T47D (cell line): Measurements from ENCODE around the gene PLEKHA4.
"Not testable (repeated sequence)": the region's sequence is repeated elsewhere in the genome, so short reads cannot be mapped to it uniquely, and the experiment has no call there.

Experiments
- DNase-seq, 2 experiments: peaks; one replicate each; pipeline versions ENCODE4 v3.0.0 to v3.0.0-alpha.2; 2011 to 2012; ENCODE audit warnings: low read depth in 1 of 2, low spot score in 1 of 2
- JUND ChIP-seq: IDR thresholded peaks from 2 replicates; pipeline ENCODE4 v1.6.1; 2012; ENCODE audit warnings: low read depth
- in situ Hi-C: cut with HindIII; loops from 2 replicates; pipeline ENCODE4 v1.10.0; 2016; ENCODE audit warnings: low sequenced_read_pairs, low pct_unique_long_range_greater_than_20kb

PLEKHA4 gene

GRCh38 chr19:48806518-48806817, 61.9 kb downstream of the PLEKHA4 start:
- in situ Hi-C loops, result no loop called here
- no peak for TF ChIP-seq JUND
- peak; percentile 49 to 68 for DNase-seq

- in situ Hi-C loops, result no loop called here
- no peak for DNase-seq
- TF ChIP-seq JUND, result no peak
Observed at GRCh38 chr19:48805452-48805851, 63.0 kb downstream of the PLEKHA4 start.

- in situ Hi-C loops, result no loop called here
- no peak for TF ChIP-seq JUND
- no peak for DNase-seq
Observed at GRCh38 chr19:48804496-48804895, 63.9 kb downstream of the PLEKHA4 start.

- in situ Hi-C loops, result no loop called here
- TF ChIP-seq JUND, result no peak
- no peak for DNase-seq
Observed at GRCh38 chr19:48802623-48803022, 65.8 kb downstream of the PLEKHA4 start.

- no peak for TF ChIP-seq JUND
- no peak for DNase-seq
- in situ Hi-C loops, result no loop called here
Observed at GRCh38 chr19:48799358-48800300, 68.8 kb downstream of the PLEKHA4 start.

DNA sequence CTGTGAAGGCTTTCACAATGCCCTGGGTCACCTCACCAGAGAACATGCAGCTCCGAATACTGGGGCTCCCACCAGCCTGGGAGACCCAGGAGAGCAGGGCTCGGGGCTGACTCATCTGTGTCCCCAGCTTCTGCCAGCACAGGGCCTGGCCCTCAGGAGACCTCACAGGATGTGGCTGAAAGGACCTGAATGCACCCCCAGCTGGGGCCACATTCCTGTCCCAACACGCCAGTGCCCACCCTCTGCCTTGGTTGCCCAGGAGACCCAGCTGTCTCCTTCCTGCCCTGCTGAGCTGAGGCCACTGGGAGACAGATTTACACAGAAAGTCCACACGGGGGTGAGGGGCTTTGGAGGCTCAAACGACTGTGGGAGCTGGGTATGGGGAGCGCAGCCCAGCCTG, 69.5 kb downstream of the PLEKHA4 start:
- in situ Hi-C loops, result no loop called here

DNA sequence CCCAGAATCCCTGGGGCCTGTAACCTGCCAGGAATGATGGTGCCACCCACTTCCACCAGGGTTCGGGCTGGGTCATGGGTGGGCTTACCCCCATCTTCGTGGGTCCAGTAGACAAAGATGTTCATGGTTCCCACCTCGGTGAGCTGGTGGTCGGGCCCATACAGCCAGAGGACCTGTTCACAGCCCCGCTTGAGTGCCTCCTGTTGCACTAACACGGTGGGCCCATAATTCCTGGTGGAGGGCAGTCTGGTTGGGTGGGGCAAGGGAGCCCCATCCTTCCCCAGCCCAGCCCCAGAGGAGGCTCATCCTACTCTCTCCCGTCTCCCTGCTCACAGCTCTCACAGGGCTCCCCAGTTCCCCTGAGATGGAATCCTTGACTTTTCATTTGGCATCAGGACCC, 71.3 kb downstream of the PLEKHA4 start:
- in situ Hi-C loops, result no loop called here
- no peak for DNase-seq
- no peak for TF ChIP-seq JUND

More for the DNA sequence above, 69.5 kb downstream of the PLEKHA4 start:
- TF ChIP-seq JUND, result no peak
- DNase-seq, result no peak

DNA sequence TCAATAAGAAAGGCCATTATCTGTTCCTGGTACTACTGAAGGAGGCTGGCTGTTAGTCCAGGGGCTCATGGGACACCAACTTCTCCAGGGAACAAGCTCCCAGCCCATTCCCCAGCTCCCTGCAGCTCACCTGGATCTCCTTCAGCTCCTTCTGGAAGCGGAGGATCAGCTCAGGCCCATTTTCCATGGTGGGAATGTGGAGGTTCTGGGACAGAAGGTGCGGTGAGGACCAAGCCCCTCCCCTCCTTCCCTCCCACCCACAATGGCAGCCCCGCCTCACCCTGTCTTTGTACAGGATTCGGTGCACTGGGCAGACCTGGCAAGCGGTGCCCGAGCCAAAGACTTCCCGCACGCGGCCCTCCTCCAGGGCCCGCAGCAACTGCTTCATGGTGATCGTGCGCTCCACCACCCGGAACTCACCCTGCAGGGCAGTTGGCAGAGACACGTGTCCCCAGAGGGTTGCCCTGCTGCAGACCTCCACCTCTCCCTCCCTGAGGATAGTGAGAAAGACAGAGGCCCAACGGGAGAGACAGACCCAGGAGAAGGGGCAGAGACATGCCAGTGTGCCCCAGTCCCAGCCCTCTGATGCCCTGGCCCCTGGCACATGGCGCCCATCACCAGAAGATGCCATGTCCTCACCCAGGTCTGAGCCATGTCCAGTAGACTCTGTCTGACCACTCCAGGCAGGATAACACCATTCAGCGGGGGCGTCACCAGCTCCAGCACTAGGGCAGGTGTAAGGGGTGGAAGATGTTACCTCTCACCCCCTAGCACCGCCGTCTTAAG, 71.9 kb downstream of the PLEKHA4 start:
- TF ChIP-seq JUND, result no peak
- in situ Hi-C loops, result no loop called here
- no peak for DNase-seq

DNA sequence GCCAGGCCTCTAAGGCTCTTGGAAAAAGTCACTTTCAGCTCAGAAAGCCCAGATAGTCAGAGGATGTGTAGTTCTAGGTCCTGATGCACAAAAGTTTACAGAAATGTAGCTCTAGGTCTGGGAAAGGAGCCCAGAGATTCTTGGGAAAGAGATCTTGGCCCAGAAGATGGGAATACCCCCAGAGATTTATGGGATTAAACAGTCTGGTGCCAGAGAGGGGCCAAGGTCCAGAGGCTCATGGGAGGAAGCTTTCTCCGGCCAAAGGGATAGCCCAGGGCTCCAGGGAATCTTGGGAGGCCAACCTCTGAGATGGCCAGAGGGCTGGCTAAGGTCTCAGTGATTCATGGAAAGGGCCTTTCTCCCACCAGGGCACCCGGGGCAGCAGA, 72.7 kb downstream of the PLEKHA4 start:
- TF ChIP-seq JUND, result no peak
- in situ Hi-C loops, result no loop called here
- no peak for DNase-seq

DNA sequence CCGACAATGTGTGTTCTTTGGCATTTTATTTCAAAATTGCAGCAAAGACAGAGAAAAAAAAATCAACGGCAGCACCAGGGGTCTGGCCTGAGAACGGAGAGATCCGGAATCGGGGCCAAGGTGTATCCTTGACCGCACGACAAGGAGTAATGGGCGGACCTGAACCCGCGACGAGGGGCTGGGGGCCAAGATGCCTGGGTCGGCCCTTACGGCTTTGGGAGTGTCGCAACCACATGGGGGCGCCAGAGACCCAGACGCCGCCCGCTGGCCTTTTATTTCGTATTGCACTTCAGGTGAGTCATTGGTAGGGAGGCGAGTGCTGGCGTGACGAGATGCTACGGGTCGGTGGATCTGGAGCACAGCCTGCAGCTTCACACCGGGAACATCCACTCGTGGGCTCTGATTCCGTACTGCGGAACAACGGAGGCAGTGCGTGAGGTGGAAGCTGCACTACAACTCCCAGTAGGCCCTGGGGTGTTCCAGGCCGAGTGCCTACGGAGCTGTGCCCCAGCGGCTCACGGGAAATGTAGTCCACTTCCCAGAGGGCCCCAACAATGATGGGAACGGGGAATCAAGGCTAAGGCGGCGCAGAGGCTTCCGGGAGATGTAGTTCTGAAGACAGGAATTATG, 73.2 kb downstream of the PLEKHA4 start:
- DNase-seq, result peak; percentile 78 to 92
- TF ChIP-seq JUND, result no peak
- in situ Hi-C loops, result no loop called here

DNA sequence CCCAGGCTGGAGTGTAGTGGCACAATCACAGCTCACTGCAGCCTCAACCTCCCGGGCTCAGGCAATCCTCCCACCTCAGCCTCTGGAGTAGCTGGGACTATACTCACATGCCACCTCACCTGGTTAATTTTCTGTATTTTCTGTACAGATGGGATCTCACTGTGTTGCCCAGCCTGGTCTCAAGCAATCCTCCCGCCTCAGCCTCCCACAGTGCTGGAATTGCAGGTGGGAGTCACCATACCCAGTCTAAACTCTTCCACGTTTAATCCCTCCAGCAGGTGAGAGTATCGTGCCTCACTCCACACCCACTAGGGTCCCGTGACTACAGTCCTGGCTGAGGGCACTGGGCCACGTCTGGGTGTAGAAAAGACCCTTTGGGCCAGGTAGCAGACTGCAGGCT, 74.1 kb downstream of the PLEKHA4 start:
- no peak for TF ChIP-seq JUND
- in situ Hi-C loops, result no loop called here
- DNase-seq, result no peak

DNA sequence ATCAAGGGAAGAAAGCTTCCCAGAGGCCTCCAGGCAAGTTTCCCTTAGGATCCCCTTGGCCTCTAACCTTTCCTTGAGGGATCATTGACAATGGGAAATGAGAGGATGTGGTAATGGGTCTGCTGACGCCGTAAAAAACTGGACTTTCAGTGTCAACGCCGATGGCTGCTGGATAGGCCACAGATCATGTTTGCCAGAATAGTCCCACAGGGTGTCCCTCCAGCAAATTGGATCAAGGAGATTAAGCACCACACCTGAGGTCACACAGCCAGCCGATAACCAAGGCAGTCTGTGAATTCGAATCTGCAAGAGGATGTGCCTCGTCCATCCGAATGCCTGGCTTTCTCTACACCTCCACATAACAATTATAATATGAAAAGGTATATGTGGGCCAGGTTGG, 75.1 kb downstream of the PLEKHA4 start:
- no peak for DNase-seq
- in situ Hi-C loops, result no loop called here
- no peak for TF ChIP-seq JUND

- DNase-seq, in situ Hi-C loops: not testable (repeated sequence)
Observed at GRCh38 chr19:48787331-48787730, 81.1 kb downstream of the PLEKHA4 start.
